Parathyroid adenoma (tissue), 2 donors: ENCODE results near the gene KRTAP9-4.
"Not testable (repeated sequence)": the region's sequence is repeated elsewhere in the genome, so short reads cannot be mapped to it uniquely, and the experiment has no call there.

Source experiments
- H2AFZ ChIP-seq: fragments of 300-600 bp; sonication (generic); one replicate; pipeline ENCODE4 v1.7.0; 2017; ENCODE audit warnings: antibody characterized with exemption, mild to moderate bottlenecking
- H3K27ac ChIP-seq: fragments of 300-600 bp; sonication (generic); one replicate; pipeline ENCODE4 v1.7.0; 2017
- H3K27me3 ChIP-seq: fragments of 300-600 bp; sonication (generic); one replicate; pipeline ENCODE4 v1.7.0; 2017; ENCODE audit warnings: low read length; ENCODE audit not compliant: control insufficient read depth, insufficient read depth
- H3K36me3 ChIP-seq: fragments of 300-600 bp; sonication (generic); one replicate; pipeline ENCODE4 v1.7.0; 2017; ENCODE audit warnings: low read length; ENCODE audit not compliant: control insufficient read depth, insufficient read depth
- H3K4me1 ChIP-seq: fragments of 300-600 bp; sonication (generic); one replicate; pipeline ENCODE4 v1.7.0; 2017; ENCODE audit warnings: control low read depth
- H3K4me2 ChIP-seq: fragments of 300-600 bp; sonication (generic); one replicate; pipeline ENCODE4 v1.7.0; 2017; ENCODE audit warnings: low read length
- H3K4me3 ChIP-seq: fragments of 300-600 bp; sonication (generic); one replicate; pipeline ENCODE4 v1.7.0; 2017; ENCODE audit warnings: low read depth, low read length
- H3K79me2 ChIP-seq: fragments of 300-600 bp; sonication (generic); one replicate; pipeline ENCODE4 v1.7.0; 2017; ENCODE audit warnings: control low read depth
- H3K9ac ChIP-seq: fragments of 300-600 bp; sonication (generic); one replicate; pipeline ENCODE4 v1.7.0; 2017; ENCODE audit warnings: mild to moderate bottlenecking
- H3K9me3 ChIP-seq: fragments of 300-600 bp; sonication (generic); one replicate; pipeline ENCODE4 v1.7.0; 2017; ENCODE audit warnings: low read length; ENCODE audit not compliant: control insufficient read depth
- CTCF ChIP-seq: fragments of 300-600 bp; sonication (generic); IDR thresholded peaks from one replicate; pipeline ENCODE4 v1.7.0; 2017; ENCODE audit warnings: antibody characterized with exemption, mild to moderate bottlenecking
- donor health status: primary hyperparathyroidism.

Gene KRTAP9-4

GRCh38 chr17:41249637-41250240, at the start of gene KRTAP9-4:
KRTAP9-4 (plus strand) TSS chr17:41249687; CDS start chr17:41249721, 34 bp downstream.
- not testable (repeated sequence) for H2AFZ ChIP-seq, H3K4me3 ChIP-seq, H3K27ac ChIP-seq, H3K9ac ChIP-seq, H3K79me2 ChIP-seq, H3K9me3 ChIP-seq, H3K27me3 ChIP-seq, H3K36me3 ChIP-seq, H3K4me2 ChIP-seq, H3K4me1 ChIP-seq

GRCh38 chr17:41211845-41212466, 37.5 kb upstream of the KRTAP9-4 start:
- Histone ChIP-seq H3K4me2 (no peak overlapping the region), H3K9ac (no peak overlapping the region), H3K9me3 (no peaks in the 10 kb centered on the region), H3K79me2 (no peaks in the 10 kb centered on the region), H3K4me3 (no peak overlapping the region), H3K27ac (no peak overlapping the region), H3K36me3 (no peaks in the 10 kb centered on the region), H3K27me3 (no peaks in the 10 kb centered on the region), H3K4me1 (no peaks in the 10 kb centered on the region), H2AFZ (no peak overlapping the region)
- no peak for TF ChIP-seq CTCF

- H3K4me1 ChIP-seq: no peaks in the 10 kb centered on the region
- no peaks in the 10 kb centered on the region for H3K79me2 ChIP-seq
- no peak overlapping the region for H3K4me3 ChIP-seq
- no peaks in the 10 kb centered on the region for H3K27me3 ChIP-seq
- no peak overlapping the region for H3K4me2 ChIP-seq
- H3K27ac ChIP-seq: no peak overlapping the region
- no peaks in the 10 kb centered on the region for H3K36me3 ChIP-seq
- no peak overlapping the region for H2AFZ ChIP-seq
- no peak overlapping the region for H3K9ac ChIP-seq
- no peaks in the 10 kb centered on the region for H3K9me3 ChIP-seq
- no peak for TF ChIP-seq CTCF
These were observed 36.8 kb upstream of the KRTAP9-4 start for GRCh38 chr17:41212524-41213169.

- H3K4me2 ChIP-seq: no peak overlapping the region
- no peak overlapping the region for H3K4me3 ChIP-seq
- H3K36me3 ChIP-seq: no peaks in the 10 kb centered on the region
- no peaks in the 10 kb centered on the region for H3K9me3 ChIP-seq
- H2AFZ ChIP-seq: no peak overlapping the region
- H3K9ac ChIP-seq: no peak overlapping the region
- H3K27ac ChIP-seq: no peak overlapping the region
- H3K27me3 ChIP-seq: no peaks in the 10 kb centered on the region
- no peaks in the 10 kb centered on the region for H3K79me2 ChIP-seq
- H3K4me1 ChIP-seq: no peaks in the 10 kb centered on the region
- TF ChIP-seq CTCF: no peak
These were observed 33.8 kb upstream of the KRTAP9-4 start for GRCh38 chr17:41215681-41216080.

GRCh38 chr17:41223821-41224220, 25.7 kb upstream of the KRTAP9-4 start:
- H3K9me3 ChIP-seq: no peaks in the 10 kb centered on the region
- no peak overlapping the region for H3K9ac ChIP-seq
- TF ChIP-seq CTCF: no peak
- H3K27me3 ChIP-seq: no peaks in the 10 kb centered on the region
- H3K4me1 ChIP-seq: no peaks in the 10 kb centered on the region
- H3K27ac ChIP-seq: no peak overlapping the region
- H2AFZ ChIP-seq: no peak overlapping the region
- no peak overlapping the region for H3K4me3 ChIP-seq
- no peaks in the 10 kb centered on the region for H3K79me2 ChIP-seq
- H3K4me2 ChIP-seq: no peak overlapping the region
- no peaks in the 10 kb centered on the region for H3K36me3 ChIP-seq
